OCI-LY7 (cell line): ENCODE results near the gene DAB2IP. TPM values are rescaled to one million over a fixed set of nuclear protein-coding genes. Genes with fewer than 3 reads are reported as not detected.

ENCODE experiments used
- BruUV-seq: library from RNA; stranded (reverse); fragments of 400-500 nt; replicated peaks from 2 replicates; lab custom pipeline; 2021; lab: Mats Ljungman, UMichigan
- CTCF ChIA-PET: fragments of 300-600 bp; sonication (Branson Sonifier 250); formaldehyde crosslinking; loops from one replicate; lab custom pipeline; 2022; ENCODE audit warnings: antibody characterized with exemption; ENCODE audit not compliant: unreplicated experiment; lab: Charles Lee
- POLR2A ChIA-PET: fragments of 300-600 bp; sonication (Branson Sonifier 250); formaldehyde crosslinking; loops from one replicate; lab custom pipeline; 2022; ENCODE audit warnings: antibody characterized with exemption; lab: Charles Lee
- DNase-seq: peaks from one replicate; pipeline ENCODE4 v3.0.0-alpha.2; 2015; ENCODE audit warnings: low spot score
- H2AFZ ChIP-seq: fragments of 200-600 bp; sonication (generic), shearing (Covaris generic); 2 replicates; pipeline ENCODE4 v1.6.1; 2014; ENCODE audit warnings: mild to moderate bottlenecking, antibody characterized with exemption, low read length, moderate library complexity
- H3K27ac ChIP-seq: fragments of 200-600 bp; sonication (generic); 2 replicates; pipeline ENCODE4 v1.5.1; 2014; ENCODE audit warnings: mixed run types, low read depth, mild to moderate bottlenecking, moderate library complexity, low read length, inconsistent platforms; ENCODE audit not compliant: poor library complexity, severe bottlenecking
- H3K36me3 ChIP-seq: fragments of 200-600 bp; sonication (generic); 2 replicates; pipeline ENCODE4 v1.6.1; 2014; ENCODE audit warnings: mild to moderate bottlenecking, antibody characterized with exemption, low read length, moderate library complexity, mixed read lengths; ENCODE audit not compliant: insufficient read depth
- H3K4me1 ChIP-seq: fragments of 200-600 bp; sonication (generic); 2 replicates; pipeline ENCODE4 v1.5.1; 2014; ENCODE audit warnings: mild to moderate bottlenecking, low read length; ENCODE audit not compliant: insufficient read depth, poor library complexity, severe bottlenecking
- H3K4me2 ChIP-seq: fragments of 200-600 bp; sonication (generic); 2 replicates; pipeline ENCODE4 v1.6.1; 2014; ENCODE audit warnings: mild to moderate bottlenecking, low read length
- H3K4me3 ChIP-seq: fragments of 200-600 bp; sonication (generic); 2 replicates; pipeline ENCODE4 v1.5.1; 2014; ENCODE audit warnings: mild to moderate bottlenecking, low read depth, low read length; ENCODE audit not compliant: poor library complexity, severe bottlenecking
- H3K79me2 ChIP-seq: fragments of 200-600 bp; sonication (generic); 2 replicates; pipeline ENCODE4 v1.6.1; 2016; ENCODE audit warnings: low read depth, mild to moderate bottlenecking, low read length, moderate library complexity, mixed read lengths; ENCODE audit not compliant: insufficient read depth
- H3K9me2 ChIP-seq: fragments of 200-600 bp; sonication (generic); 2 replicates; pipeline ENCODE4 v1.6.1; 2016; ENCODE audit warnings: mild to moderate bottlenecking, low read length, mixed read lengths; ENCODE audit not compliant: insufficient read depth
- H3K9me3 ChIP-seq: fragments of 200-600 bp; sonication (generic); 2 replicates; pipeline ENCODE4 v1.6.1; 2014; ENCODE audit warnings: mild to moderate bottlenecking, mixed run types, low read length, mixed read lengths
- H4K20me1 ChIP-seq: fragments of 200-600 bp; sonication (generic); 2 replicates; pipeline ENCODE4 v1.6.1; 2014; ENCODE audit warnings: mild to moderate bottlenecking, antibody characterized with exemption, low read length, moderate library complexity, mixed read lengths; ENCODE audit not compliant: insufficient read depth
- EZH2phosphoT487 ChIP-seq: fragments of 200-600 bp; sonication (generic); IDR thresholded peaks from 2 replicates; pipeline ENCODE4 v1.6.1; 2018; ENCODE audit warnings: low read depth, borderline replicate concordance, mild to moderate bottlenecking, mixed run types, antibody characterized with exemption, low read length, moderate library complexity, mixed read lengths
- intact Hi-C: fragments of 100-400 bp; cut with micrococcal nuclease; formaldehyde crosslinking; loops from one replicate; pipeline ENCODE4 v1.10.0; 2022; ENCODE audit not compliant: unreplicated experiment
- total RNA-seq, 2 experiments: library from RNA; depleted of rRNA in 1 of 2; stranded (reverse); fragments of >200 nt in 1 of 2; shearing (Covaris generic) in 1 of 2; gene quantifications; 2 replicates each; pipeline ENCODE4 v1.2.3, GENCODE V29; 2014 to 2022
- TF ChIP-seq, protein P1 (sequence below): fragments of 200-600 bp; sonication (generic); conservative IDR thresholded peaks from 2 replicates; pipeline ENCODE4 v1.5.1; 2014; ENCODE audit warnings: mild to moderate bottlenecking, antibody characterized with exemption, low read length, moderate library complexity, mixed read lengths

Gene DAB2IP
- total RNA-seq, 2 experiments from 2014 or later, result 3.9 to 11.1 TPM

DNA sequence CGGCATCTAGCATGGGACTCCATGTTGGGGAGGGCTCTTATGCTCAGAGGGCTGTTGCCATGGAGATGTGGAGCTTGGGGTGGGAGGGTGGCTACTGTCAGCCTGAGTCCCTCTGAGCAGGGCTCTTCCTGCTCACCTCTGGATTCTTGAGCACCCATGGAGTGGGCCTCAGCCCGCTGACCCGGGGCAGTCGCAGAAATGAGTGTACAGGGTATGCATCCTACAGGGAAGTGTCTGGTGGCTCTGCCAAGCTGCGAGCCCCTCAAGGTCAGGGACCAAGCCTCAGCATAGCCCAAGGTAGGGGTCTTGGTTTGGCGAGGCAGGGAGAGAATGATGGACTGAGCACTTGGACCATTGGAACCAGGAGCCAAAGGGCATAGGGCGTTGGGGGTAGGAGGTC lies 104.1 kb downstream of the DAB2IP start:
- Histone ChIP-seq H4K20me1 (no peaks in the 10 kb centered on the region), H2AFZ (no peak overlapping the region), H3K9me2 (no peaks in the 10 kb centered on the region), H3K79me2 (no peaks in the 10 kb centered on the region), H3K9me3 (no peaks in the 10 kb centered on the region), H3K4me1 (no peaks in the 10 kb centered on the region), H3K4me2 (no peak overlapping the region), H3K27ac (no peak overlapping the region), H3K4me3 (no peak overlapping the region), H3K36me3 (no peaks in the 10 kb centered on the region)
- POLR2A ChIA-PET, result no interaction called here
- TF ChIP-seq, protein P1, sequence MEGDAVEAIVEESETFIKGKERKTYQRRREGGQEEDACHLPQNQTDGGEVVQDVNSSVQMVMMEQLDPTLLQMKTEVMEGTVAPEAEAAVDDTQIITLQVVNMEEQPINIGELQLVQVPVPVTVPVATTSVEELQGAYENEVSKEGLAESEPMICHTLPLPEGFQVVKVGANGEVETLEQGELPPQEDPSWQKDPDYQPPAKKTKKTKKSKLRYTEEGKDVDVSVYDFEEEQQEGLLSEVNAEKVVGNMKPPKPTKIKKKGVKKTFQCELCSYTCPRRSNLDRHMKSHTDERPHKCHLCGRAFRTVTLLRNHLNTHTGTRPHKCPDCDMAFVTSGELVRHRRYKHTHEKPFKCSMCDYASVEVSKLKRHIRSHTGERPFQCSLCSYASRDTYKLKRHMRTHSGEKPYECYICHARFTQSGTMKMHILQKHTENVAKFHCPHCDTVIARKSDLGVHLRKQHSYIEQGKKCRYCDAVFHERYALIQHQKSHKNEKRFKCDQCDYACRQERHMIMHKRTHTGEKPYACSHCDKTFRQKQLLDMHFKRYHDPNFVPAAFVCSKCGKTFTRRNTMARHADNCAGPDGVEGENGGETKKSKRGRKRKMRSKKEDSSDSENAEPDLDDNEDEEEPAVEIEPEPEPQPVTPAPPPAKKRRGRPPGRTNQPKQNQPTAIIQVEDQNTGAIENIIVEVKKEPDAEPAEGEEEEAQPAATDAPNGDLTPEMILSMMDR, result no peak
- TF ChIP-seq EZH2phosphoT487, result no peak
- no peak for DNase-seq
- intact Hi-C loops, result no loop called here
- no TSS peak for BruUV-seq
- CTCF ChIA-PET, result no interaction called here

DNA sequence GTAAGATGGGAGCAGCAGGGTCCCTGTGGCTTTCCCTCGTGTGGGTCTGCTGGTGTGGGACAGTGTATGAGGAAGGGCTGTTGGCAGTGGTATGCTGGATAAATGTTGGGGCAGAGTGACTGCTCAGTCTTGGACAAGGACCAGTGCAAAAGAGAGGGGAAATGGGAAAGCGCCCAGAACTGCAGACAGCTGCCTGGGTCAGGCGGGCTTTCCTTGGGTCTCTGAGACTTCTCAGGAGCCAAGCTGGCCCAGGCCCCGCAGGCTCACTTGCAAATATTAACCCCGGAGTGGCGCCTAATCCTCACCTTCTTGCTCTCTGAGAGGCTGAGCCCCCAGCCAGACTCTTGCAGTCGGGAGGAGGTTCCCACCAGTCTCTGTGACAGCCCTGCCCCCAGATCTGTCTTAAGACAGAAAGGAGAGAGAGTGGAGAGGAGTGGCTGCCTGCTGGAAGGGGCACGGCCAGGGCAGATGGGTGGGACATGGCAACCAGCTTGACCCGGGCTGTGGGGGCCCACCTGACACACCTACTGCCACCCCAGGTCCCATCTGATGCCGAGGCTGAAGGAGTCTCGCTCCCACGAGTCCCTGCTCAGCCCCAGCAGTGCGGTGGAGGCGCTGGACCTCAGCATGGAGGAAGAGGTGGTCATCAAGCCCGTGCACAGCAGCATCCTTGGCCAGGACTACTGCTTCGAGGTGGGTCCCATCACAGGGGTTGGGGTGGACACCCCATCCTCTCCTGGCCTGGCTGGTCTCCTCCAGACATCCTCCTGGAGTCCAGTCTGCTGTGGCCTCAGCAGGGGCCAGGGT lies 105.2 kb downstream of the DAB2IP start:
- Histone ChIP-seq H3K79me2 (no peaks in the 10 kb centered on the region), H3K4me2 (no peak overlapping the region), H3K4me1 (no peaks in the 10 kb centered on the region), H3K27ac (no peak overlapping the region), H3K9me3 (no peaks in the 10 kb centered on the region), H3K4me3 (no peak overlapping the region), H4K20me1 (no peaks in the 10 kb centered on the region), H3K36me3 (no peaks in the 10 kb centered on the region), H3K9me2 (no peaks in the 10 kb centered on the region), H2AFZ (no peak overlapping the region)
- DNase-seq, result no peak
- no TSS peak for BruUV-seq
- POLR2A ChIA-PET, result no interaction called here
- CTCF ChIA-PET, result no interaction called here
- TF ChIP-seq EZH2phosphoT487, result no peak
- intact Hi-C loops, result no loop called here

DNA sequence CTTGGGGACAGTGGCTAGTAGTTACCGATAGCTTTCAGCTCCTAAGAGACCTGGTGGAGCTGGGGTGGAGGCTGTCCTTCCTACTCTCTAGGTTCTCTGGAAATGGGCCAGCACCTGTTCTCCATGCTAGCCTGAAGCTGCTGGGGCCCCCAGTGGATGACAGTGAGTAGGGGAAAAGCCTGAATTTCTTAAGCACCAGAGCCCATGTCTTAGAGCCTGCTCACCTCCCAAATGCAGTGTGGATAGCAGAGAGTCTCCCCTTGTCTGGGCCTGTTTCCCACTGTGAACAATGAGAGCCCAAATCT lies 105.8 kb downstream of the DAB2IP start:
- H3K4me1 ChIP-seq, result no peaks in the 10 kb centered on the region
- no peak for TF ChIP-seq EZH2phosphoT487
- TF ChIP-seq, protein P1, result no peak
- H3K4me2 ChIP-seq, result no peak overlapping the region
- no peaks in the 10 kb centered on the region for H3K9me2 ChIP-seq
- DNase-seq, result no peak
- CTCF ChIA-PET, result no interaction called here
- no peak overlapping the region for H3K27ac ChIP-seq
- POLR2A ChIA-PET, result no interaction called here
- no peaks in the 10 kb centered on the region for H4K20me1 ChIP-seq
- H2AFZ ChIP-seq, result no peak overlapping the region
- no peak overlapping the region for H3K4me3 ChIP-seq
- no TSS peak for BruUV-seq
- no peaks in the 10 kb centered on the region for H3K36me3 ChIP-seq
- intact Hi-C loops, result no loop called here
- no peaks in the 10 kb centered on the region for H3K9me3 ChIP-seq
- H3K79me2 ChIP-seq, result no peaks in the 10 kb centered on the region
